RWPE1 (cell line): ENCODE results near the gene HMG20B.

Experiments used
- CTCF ChIA-PET: fragments of 350-600 bp; sonication (Branson Sonifier 250); formaldehyde crosslinking; extraction: SDS; loops from one replicate; lab custom pipeline; 2021; lab: Yijun Ruan, JAX
- POLR2A ChIA-PET: fragments of 400-600 bp; formaldehyde crosslinking; extraction: SDS; loops from one replicate; lab custom pipeline; 2020; ENCODE audit warnings: antibody characterized with exemption; ENCODE audit not compliant: low non-redundant PET; lab: Yijun Ruan, JAX
- DNase-seq: peaks from one replicate; pipeline ENCODE4 v3.0.0; 2012; ENCODE audit warnings: low spot score
- H3K27ac ChIP-seq: fragments of 450-650 bp; 2 replicates; pipeline ENCODE4 v1.5.1; 2017
- TF ChIP-seq, protein P1 (sequence below): fragments of 450-650 bp; conservative IDR thresholded peaks from 2 replicates; pipeline ENCODE4 v1.5.1; 2017; ENCODE audit warnings: low read depth, mild to moderate bottlenecking

Gene HMG20B

DNA sequence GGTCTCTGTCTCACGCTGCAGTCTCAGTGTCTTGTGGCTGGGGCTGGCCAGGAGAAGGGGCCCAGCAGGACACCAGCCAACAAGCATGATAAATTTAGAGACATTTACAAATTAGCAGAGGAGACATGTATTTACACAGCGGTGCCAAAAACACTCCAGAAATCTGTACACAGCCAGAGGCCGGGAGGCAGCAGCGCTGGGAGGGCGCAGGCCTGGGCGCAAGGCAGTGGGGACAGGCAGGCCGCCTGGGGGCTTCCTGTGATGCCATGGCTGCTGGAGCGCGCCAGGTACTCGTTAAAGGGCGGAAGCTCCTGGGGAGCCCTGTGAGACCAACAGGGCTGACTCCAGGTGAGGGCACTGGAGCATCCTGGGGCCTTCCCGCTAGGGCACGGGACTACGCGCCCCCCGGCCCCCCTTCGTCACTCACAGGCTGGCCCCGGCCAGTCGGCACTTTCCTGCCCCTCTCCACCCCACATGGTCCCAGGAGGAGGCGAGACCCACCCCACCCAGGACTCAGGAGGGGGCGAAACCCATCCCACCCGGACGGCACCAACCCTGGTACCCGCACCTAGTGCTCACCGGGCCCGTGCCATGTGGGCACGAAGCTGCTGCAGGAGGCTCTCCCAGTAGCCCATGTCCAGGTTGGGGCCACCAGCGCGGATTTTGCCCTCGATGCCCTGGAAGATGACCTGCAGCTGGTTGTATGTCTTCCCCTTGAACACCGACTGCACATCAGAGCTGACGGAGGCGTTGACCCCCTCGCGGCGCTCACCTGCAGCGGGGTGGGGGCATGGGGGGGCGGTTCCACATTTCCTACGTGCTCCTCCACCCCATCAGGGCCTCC is 41.3 kb downstream of the HMG20B start:
- CTCF ChIA-PET, result no interaction called here
- POLR2A ChIA-PET, result no interaction called here
- TF ChIP-seq, protein P1, sequence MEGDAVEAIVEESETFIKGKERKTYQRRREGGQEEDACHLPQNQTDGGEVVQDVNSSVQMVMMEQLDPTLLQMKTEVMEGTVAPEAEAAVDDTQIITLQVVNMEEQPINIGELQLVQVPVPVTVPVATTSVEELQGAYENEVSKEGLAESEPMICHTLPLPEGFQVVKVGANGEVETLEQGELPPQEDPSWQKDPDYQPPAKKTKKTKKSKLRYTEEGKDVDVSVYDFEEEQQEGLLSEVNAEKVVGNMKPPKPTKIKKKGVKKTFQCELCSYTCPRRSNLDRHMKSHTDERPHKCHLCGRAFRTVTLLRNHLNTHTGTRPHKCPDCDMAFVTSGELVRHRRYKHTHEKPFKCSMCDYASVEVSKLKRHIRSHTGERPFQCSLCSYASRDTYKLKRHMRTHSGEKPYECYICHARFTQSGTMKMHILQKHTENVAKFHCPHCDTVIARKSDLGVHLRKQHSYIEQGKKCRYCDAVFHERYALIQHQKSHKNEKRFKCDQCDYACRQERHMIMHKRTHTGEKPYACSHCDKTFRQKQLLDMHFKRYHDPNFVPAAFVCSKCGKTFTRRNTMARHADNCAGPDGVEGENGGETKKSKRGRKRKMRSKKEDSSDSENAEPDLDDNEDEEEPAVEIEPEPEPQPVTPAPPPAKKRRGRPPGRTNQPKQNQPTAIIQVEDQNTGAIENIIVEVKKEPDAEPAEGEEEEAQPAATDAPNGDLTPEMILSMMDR, result no peak
- no peak overlapping the region for H3K27ac ChIP-seq
- DNase-seq, result no peak

DNA sequence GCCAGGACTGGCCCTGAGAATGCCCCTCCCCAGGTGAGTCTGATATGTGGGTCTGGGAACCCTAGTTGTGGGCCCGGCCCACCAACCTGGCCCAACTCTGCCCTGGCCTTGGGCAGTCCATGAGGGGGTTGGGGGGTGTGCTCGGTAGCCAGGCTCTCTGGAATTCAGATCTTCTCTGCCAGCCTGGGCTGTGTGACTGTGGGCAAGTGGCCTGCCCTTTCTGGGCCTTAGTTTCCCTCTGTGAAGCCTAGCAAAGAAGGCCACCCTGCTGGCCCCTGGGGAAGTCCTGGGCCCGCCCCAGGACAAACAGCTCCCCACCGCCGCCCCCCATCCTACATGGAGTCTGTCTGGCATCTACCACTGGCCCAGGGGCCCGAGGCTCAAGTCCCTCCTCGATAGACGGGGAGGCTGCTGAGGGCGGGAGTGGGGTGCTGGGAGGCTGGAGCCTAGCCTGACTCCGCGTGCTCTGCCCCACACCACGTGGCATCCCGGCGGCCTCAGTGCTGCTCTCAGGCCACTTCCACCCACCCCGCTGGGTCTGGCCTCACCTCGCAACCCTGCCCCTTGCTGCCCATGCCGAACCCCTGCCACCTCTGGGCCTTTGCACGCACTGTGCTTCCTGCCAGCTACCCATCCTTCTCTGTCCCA is 42.2 kb downstream of the HMG20B start:
- CTCF ChIA-PET, result no interaction called here
- DNase-seq, result no peak
- H3K27ac ChIP-seq, result no peak overlapping the region
- POLR2A ChIA-PET, result no interaction called here
- TF ChIP-seq, protein P1, result no peak

DNA sequence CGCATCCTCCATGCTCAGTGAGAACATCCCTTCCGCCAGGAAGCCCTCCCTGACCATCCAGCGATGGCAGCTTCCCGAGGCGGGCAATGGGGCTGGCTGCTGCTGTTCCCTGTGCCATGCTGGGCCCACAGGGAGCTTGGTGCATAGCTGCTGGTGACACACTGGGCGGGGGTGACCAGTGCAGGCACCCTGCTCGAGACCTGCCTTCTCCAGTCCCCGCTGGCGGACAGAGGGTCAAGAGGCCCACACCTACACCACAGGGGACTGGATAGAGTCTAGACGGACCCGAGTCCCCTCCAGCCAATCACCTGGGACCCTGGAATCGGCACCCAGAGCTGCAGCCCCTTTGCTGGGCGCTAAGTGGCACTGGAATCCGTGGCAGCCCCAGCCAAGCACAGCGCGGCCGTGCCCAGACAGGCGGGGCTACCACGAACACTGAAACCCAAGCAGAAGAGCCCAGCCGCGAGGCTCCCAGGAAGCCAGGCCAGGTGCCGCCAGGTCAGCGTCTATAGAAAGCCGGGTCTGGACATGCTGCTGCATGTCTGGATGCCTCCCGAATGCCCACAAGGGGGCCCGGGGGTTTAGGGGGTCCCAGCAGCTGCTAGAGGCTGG is 42.9 kb downstream of the HMG20B start:
- TF ChIP-seq, protein P1, result no peak
- ChIA-PET POLR2A (no interaction called here), CTCF (no interaction called here)
- no peak for DNase-seq
- H3K27ac ChIP-seq, result peak overlapping the region; percentile 45

DNA sequence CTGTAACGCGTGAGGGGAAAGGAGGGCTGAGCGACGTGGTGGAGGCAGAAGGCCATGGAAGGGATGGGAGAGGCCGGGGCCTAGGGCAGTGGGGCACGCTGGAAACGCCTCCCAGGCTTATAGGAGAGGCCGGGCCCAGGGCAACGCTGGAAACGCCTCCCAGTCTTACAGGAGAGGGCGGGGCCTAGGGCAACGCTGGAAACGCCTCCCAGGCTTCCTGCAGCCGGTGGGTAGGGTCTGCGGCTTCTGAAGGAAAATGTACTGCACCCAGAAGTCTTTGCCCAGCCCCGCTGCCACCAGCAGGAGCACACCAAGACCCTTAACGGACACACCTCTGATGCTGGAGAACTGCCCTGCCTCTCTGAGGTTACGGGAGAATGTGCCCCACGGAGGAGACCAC is 44.7 kb downstream of the HMG20B start:
- ChIA-PET CTCF (no interaction called here), POLR2A (no interaction called here)
- peak overlapping the region; percentile 45 for H3K27ac ChIP-seq
- no peak for DNase-seq
- TF ChIP-seq, protein P1, result no peak

DNA sequence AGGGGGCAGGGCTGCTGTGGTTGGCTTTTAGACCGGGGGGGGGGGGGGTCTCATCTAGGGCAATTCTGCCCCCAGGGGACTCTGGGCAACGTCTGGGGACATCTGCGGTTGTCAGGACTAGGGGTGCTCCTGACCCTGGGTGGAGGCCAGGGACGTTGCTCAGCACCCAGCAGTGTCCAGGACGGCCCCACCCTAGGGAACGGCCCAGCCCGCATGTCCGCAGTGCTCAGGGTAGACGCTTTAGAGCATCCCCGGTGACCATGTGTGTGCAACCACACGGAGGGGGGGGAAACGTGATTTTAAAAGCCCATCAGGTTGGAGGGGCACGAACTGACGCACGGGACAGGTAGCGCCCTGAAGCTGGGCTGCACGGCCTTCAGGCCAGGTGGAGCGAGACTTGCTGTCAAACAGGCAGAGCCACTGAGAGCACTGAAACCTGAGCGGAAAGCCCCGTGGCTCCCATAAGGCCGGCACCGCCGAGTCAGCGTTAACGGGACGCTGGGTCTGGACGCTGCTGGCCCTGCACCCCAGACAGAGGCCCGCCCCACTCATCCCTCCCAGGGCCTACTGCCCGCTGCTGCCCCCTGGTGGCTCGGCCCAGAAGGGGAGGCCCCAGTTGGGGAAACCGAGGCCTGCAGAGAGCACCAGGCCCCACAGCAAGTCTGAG is 45.5 kb downstream of the HMG20B start:
- TF ChIP-seq, protein P1, result peak; percentile 84
- POLR2A ChIA-PET, result no interaction called here
- peak; percentile 52 for DNase-seq

More for the DNA sequence above, 45.5 kb downstream of the HMG20B start:
- H3K27ac ChIP-seq, result no peak overlapping the region
- CTCF ChIA-PET, result interaction anchor here (0.6 kb wide), 3 partner anchors 67 to 334 kb away, joined by 3 read pairs; no protein-coding TSS in a partner anchor
